Measurements from ENCODE around the gene VWA3A.
A peak's percentile ranks its signal among the peaks of the same experiment; 100 is the strongest.

GRCh38 chr16:22183901-22184614 lies 91.7 kb downstream of the VWA3A start:
- TF ChIP-seq CTCF (IDR thresholded peaks at IDR 0.05; ENCODE audit: low read depth, low read length, poor library complexity, severe bottlenecking) (peak; percentile 70), EZH2phosphoT487 (IDR thresholded peaks at IDR 0.05; ENCODE audit: borderline replicate concordance, low read length) (no peak)

All from DOHH2 (cell line).